Measurements from ENCODE around the gene SNX32. TPM values are rescaled to one million over a fixed set of nuclear protein-coding genes. Genes with fewer than 3 reads are reported as not detected.

Gene SNX32
- total and polyA plus RNA-seq, 9 of the 15 experiments (the other 6 are each of a cell fraction or from before 2014, with no cell fraction given): 0.03 TPM; not detected in 7

DNA sequence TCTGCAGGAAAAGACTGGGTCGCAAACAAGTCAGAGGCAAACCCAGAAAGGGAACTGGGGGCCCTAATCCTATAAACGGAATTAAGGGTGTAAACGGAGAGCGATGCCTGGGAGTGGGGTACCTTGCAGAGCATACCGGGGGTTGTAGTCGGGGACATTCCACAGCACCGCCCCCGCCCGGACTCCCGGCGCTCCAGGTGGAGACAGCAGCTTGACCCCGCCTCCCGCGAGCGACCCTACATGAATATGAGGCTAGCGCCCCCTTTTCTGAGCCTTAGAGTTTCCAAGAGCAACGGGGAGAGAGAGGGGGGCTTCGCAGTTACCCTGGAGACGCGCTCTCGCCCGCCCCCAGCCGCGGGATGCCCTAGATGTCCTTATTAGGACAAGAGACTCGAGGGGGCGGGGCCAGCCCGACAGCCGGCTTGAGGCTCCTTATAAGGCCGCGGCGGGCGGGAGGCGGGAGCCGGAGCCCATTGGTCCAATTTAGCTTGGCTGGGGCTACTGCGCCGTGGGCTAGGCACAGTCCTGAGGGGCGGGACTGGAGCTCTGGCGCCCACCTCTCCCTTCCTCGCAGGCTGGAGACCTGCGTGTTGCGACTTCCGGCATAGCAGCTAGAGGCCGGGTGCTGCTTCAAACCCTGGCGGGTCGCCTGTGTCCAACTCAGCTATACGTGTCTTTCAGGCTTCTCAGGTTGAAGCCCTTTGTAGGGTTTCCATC lies 25.5 kb downstream of the SNX32 start (continued):
- TF ChIP-seq, protein P1, sequence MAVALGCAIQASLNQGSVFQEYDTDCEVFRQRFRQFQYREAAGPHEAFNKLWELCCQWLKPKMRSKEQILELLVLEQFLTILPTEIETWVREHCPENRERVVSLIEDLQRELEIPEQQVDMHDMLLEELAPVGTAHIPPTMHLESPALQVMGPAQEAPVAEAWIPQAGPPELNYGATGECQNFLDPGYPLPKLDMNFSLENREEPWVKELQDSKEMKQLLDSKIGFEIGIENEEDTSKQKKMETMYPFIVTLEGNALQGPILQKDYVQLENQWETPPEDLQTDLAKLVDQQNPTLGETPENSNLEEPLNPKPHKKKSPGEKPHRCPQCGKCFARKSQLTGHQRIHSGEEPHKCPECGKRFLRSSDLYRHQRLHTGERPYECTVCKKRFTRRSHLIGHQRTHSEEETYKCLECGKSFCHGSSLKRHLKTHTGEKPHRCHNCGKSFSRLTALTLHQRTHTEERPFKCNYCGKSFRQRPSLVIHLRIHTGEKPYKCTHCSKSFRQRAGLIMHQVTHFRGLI (CRISPR knock-in tag; IDR thresholded peaks at IDR 0.05): no peak
- TF ChIP-seq CBX1 (IDR thresholded peaks at IDR 0.05; ENCODE audit: low read depth) (no peak), MYC (IDR thresholded peaks at IDR 0.05; ENCODE audit: low read depth, low read length) (no peak), MYC (CRISPR knock-in tag; IDR thresholded peaks at IDR 0.05; ENCODE audit: borderline replicate concordance, low read depth) (no peak), ZSCAN29 (IDR thresholded peaks at IDR 0.05) (no peak), ZNF785 (CRISPR knock-in tag; IDR thresholded peaks at IDR 0.05) (no peak), PHF21A (IDR thresholded peaks at IDR 0.05; ENCODE audit: borderline replicate concordance, low read depth) (no peak), NFRKB (IDR thresholded peaks at IDR 0.05; ENCODE audit: low read depth) (no peak), NFYB (IDR thresholded peaks at IDR 0.05; ENCODE audit: extremely low read depth, insufficient read length) (peak; percentile 26), SAP30 (IDR thresholded peaks at IDR 0.05; ENCODE audit: borderline replicate concordance, insufficient read depth, low read depth, low read length, poor library complexity, severe bottlenecking) (no peak)
- TF ChIP-seq, protein P2, sequence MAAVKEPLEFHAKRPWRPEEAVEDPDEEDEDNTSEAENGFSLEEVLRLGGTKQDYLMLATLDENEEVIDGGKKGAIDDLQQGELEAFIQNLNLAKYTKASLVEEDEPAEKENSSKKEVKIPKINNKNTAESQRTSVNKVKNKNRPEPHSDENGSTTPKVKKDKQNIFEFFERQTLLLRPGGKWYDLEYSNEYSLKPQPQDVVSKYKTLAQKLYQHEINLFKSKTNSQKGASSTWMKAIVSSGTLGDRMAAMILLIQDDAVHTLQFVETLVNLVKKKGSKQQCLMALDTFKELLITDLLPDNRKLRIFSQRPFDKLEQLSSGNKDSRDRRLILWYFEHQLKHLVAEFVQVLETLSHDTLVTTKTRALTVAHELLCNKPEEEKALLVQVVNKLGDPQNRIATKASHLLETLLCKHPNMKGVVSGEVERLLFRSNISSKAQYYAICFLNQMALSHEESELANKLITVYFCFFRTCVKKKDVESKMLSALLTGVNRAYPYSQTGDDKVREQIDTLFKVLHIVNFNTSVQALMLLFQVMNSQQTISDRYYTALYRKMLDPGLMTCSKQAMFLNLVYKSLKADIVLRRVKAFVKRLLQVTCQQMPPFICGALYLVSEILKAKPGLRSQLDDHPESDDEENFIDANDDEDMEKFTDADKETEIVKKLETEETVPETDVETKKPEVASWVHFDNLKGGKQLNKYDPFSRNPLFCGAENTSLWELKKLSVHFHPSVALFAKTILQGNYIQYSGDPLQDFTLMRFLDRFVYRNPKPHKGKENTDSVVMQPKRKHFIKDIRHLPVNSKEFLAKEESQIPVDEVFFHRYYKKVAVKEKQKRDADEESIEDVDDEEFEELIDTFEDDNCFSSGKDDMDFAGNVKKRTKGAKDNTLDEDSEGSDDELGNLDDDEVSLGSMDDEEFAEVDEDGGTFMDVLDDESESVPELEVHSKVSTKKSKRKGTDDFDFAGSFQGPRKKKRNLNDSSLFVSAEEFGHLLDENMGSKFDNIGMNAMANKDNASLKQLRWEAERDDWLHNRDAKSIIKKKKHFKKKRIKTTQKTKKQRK (IDR thresholded peaks at IDR 0.05; ENCODE audit: borderline replicate concordance, low read depth, low read length): no peak
- TF ChIP-seq, protein P3, sequence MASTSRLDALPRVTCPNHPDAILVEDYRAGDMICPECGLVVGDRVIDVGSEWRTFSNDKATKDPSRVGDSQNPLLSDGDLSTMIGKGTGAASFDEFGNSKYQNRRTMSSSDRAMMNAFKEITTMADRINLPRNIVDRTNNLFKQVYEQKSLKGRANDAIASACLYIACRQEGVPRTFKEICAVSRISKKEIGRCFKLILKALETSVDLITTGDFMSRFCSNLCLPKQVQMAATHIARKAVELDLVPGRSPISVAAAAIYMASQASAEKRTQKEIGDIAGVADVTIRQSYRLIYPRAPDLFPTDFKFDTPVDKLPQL (IDR thresholded peaks at IDR 0.05; ENCODE audit: extremely low read depth, insufficient read length): no peak
- TF ChIP-seq, protein P4, sequence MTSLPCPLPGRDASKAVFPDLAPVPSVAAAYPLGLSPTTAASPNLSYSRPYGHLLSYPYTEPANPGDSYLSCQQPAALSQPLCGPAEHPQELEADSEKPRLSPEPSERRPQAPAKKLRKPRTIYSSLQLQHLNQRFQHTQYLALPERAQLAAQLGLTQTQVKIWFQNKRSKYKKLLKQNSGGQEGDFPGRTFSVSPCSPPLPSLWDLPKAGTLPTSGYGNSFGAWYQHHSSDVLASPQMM (CRISPR knock-in tag; IDR thresholded peaks at IDR 0.05): no peak
- TF ChIP-seq, protein P5, sequence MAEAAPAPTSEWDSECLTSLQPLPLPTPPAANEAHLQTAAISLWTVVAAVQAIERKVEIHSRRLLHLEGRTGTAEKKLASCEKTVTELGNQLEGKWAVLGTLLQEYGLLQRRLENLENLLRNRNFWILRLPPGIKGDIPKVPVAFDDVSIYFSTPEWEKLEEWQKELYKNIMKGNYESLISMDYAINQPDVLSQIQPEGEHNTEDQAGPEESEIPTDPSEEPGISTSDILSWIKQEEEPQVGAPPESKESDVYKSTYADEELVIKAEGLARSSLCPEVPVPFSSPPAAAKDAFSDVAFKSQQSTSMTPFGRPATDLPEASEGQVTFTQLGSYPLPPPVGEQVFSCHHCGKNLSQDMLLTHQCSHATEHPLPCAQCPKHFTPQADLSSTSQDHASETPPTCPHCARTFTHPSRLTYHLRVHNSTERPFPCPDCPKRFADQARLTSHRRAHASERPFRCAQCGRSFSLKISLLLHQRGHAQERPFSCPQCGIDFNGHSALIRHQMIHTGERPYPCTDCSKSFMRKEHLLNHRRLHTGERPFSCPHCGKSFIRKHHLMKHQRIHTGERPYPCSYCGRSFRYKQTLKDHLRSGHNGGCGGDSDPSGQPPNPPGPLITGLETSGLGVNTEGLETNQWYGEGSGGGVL (CRISPR knock-in tag; IDR thresholded peaks at IDR 0.05): no peak
